Liver (tissue), 9 donors: ENCODE data around the gene SMYD3. TPM values are rescaled to one million over a fixed set of nuclear protein-coding genes. Genes with fewer than 3 reads are reported as not detected.

Experiments
- DNase-seq: peaks from one replicate; pipeline ENCODE4 v3.0.0-alpha.2; 2017; ENCODE audit warnings: low spot score
- H3K27ac ChIP-seq, 2 donors: one replicate each; pipeline ENCODE4 v1.7.0; 2013; ENCODE audit warnings: inconsistent platforms in 2 of 2, low read length in 2 of 2, control low read depth in 1 of 2, low read depth in 1 of 2, mild to moderate bottlenecking in 1 of 2
- H3K27me3 ChIP-seq, 4 donors: one replicate each; pipeline versions ENCODE4 v1.6.1 to v1.7.0; 2013; ENCODE audit warnings: low read length in 3 of 4, inconsistent platforms in 1 of 4, mild to moderate bottlenecking in 1 of 4, moderate library complexity in 1 of 4; ENCODE audit not compliant: control insufficient read depth in 4 of 4, insufficient read depth in 4 of 4
- H3K36me3 ChIP-seq, 4 donors: one replicate each; pipeline versions ENCODE4 v1.6.1 to v1.7.0; 2013; ENCODE audit warnings: low read length in 3 of 4, mild to moderate bottlenecking in 3 of 4, low read depth in 1 of 4, moderate library complexity in 1 of 4; ENCODE audit not compliant: control insufficient read depth in 4 of 4, insufficient read depth in 3 of 4
- H3K4me1 ChIP-seq, 4 donors: one replicate each; pipeline versions ENCODE4 v1.6.1 to v1.7.0; 2013; ENCODE audit warnings: low read length in 3 of 4, mild to moderate bottlenecking in 3 of 4, moderate library complexity in 1 of 4; ENCODE audit not compliant: control insufficient read depth in 4 of 4, insufficient read depth in 4 of 4
- H3K4me3 ChIP-seq, 3 donors: one replicate each; pipeline versions ENCODE4 v1.6.1 to v1.7.0; 2013; ENCODE audit warnings: low read length in 3 of 3, control low read depth in 1 of 3, low read depth in 1 of 3, mild to moderate bottlenecking in 1 of 3
- H3K9ac ChIP-seq, 2 donors: one replicate each; pipeline ENCODE4 v1.7.0; 2013; ENCODE audit warnings: low read length in 2 of 2, mild to moderate bottlenecking in 2 of 2, moderate library complexity in 2 of 2, control low read depth in 1 of 2, low read depth in 1 of 2
- H3K9me3 ChIP-seq, 4 donors: one replicate each; pipeline versions ENCODE4 v1.6.1 to v1.7.0; 2013; ENCODE audit warnings: low read length in 3 of 4; ENCODE audit not compliant: control insufficient read depth in 4 of 4
- ATF3 ChIP-seq: IDR thresholded peaks from 2 replicates; pipeline ENCODE4 v1.6.1; 2016; ENCODE audit warnings: antibody characterized with exemption
- CTCF ChIP-seq: fragments of 150-350 bp; IDR thresholded peaks from 2 replicates; pipeline ENCODE4 v1.5.1; 2017; ENCODE audit warnings: improper control_type of control experiment, low read depth, low read length; ENCODE audit not compliant: missing input control
- EGR1 ChIP-seq, 2 donors: IDR thresholded peaks; 2 replicates each; pipeline ENCODE4 v1.6.1; 2016 to 2018; ENCODE audit warnings: antibody characterized with exemption in 2 of 2, low read depth in 2 of 2
- GABPA ChIP-seq, 2 donors: IDR thresholded peaks in 1 of 2; conservative IDR thresholded peaks in 1 of 2; 2 replicates each; pipeline ENCODE4 v1.6.1; 2016; ENCODE audit warnings: antibody characterized with exemption in 2 of 2, mild to moderate bottlenecking in 1 of 2, moderate library complexity in 1 of 2
- HNF4A ChIP-seq, 2 donors: conservative IDR thresholded peaks; 2 replicates each; pipeline ENCODE4 v1.6.1; 2016; ENCODE audit warnings: antibody characterized with exemption in 2 of 2, mild to moderate bottlenecking in 2 of 2
- HNF4G ChIP-seq: IDR thresholded peaks from 2 replicates; pipeline ENCODE4 v1.6.1; 2016; ENCODE audit warnings: antibody characterized with exemption
- JUND ChIP-seq, 2 donors: IDR thresholded peaks; 2 replicates each; pipeline ENCODE4 v1.6.1; 2016; ENCODE audit warnings: antibody characterized with exemption in 2 of 2
- NR2F2 ChIP-seq: IDR thresholded peaks from 2 replicates; pipeline ENCODE4 v1.6.1; 2016; ENCODE audit warnings: antibody characterized with exemption
- REST ChIP-seq: IDR thresholded peaks from 2 replicates; pipeline ENCODE4 v1.6.1; 2016; ENCODE audit warnings: antibody characterized with exemption, mild to moderate bottlenecking
- RXRA ChIP-seq, 2 donors: IDR thresholded peaks; 2 replicates each; pipeline ENCODE4 v1.6.1; 2017 to 2018; ENCODE audit warnings: antibody characterized with exemption in 2 of 2, mild to moderate bottlenecking in 1 of 2
- SP1 ChIP-seq: IDR thresholded peaks from 2 replicates; pipeline ENCODE4 v1.6.1; 2018; ENCODE audit warnings: antibody characterized with exemption, mild to moderate bottlenecking
- TAF1 ChIP-seq: conservative IDR thresholded peaks from 2 replicates; pipeline ENCODE4 v1.6.1; 2016; ENCODE audit warnings: antibody characterized with exemption, mild to moderate bottlenecking
- YY1 ChIP-seq: IDR thresholded peaks from 2 replicates; pipeline ENCODE4 v1.6.1; 2016; ENCODE audit warnings: antibody characterized with exemption, mild to moderate bottlenecking
- ZBTB33 ChIP-seq: IDR thresholded peaks from 2 replicates; pipeline ENCODE4 v1.6.1; 2016; ENCODE audit warnings: antibody characterized with exemption
- WGBS: extraction: QIAGEN DNeasy Blood & Tissue Kit; methylation state at CpG from one replicate; pipeline ENCODE4 v1.1.7; 2013; 5-methylcytosine and 5-hydroxymethylcytosine counted together
- polyA plus RNA-seq, 2 donors: library from polyadenylated mRNA; stranded (reverse) in 1 of 2; unstranded in 1 of 2; fragments of 200-250 nt in 1 of 2; fragments of >200 nt in 1 of 2; fragmentation: Nextera tagmentation in 1 of 2; extraction: Ambion mirVana in 1 of 2; gene quantifications; one replicate each; pipeline versions ENCODE4 v1.2.1 to v1.2.3, GENCODE V29; 2013 to 2015
- total RNA-seq, 2 donors: library from RNA; depleted of rRNA; stranded (reverse); fragments of >200 nt; gene quantifications; one replicate each; pipeline ENCODE4 v1.2.3, GENCODE V29; 2014
- TF ChIP-seq, protein P1 (sequence below): IDR thresholded peaks from 2 replicates; pipeline ENCODE4 v1.6.1; 2016; ENCODE audit warnings: antibody characterized with exemption
- donor health status: healthy.
- donor health status: healthy.
- donor health status: healthy.
- donor health status: healthy.
- donor health status: healthy.

The SMYD3 gene
- total and polyA plus RNA-seq, 4 donors, result 3.1 to 9.1 (median 8.0) TPM

DNA sequence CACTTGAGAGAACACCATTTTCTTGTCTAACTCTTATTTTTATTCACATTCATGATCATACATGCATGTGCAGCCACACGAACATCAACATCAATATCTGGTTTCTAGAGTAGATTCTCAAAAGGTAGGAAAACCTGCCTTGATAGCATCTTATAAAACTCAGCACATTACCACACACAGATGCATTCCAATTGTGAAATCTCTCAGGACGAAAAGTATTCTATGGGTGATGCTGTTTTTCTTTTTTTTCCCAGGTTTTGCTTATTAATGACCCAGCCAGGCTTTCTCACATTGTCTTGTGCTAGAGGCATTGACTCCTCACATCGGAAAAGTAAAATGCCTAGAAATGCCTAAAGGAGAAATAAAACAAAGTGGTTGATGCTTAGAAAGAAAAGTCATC is 789.5 kb downstream of the SMYD3 start:
- Histone ChIP-seq H3K36me3 (no peaks in the 10 kb centered on the region), H3K4me1 (no peaks in the 10 kb centered on the region), H3K27me3 (no peaks in the 10 kb centered on the region), H3K9ac (no peak overlapping the region), H3K27ac (no peak overlapping the region), H3K4me3 (no peak overlapping the region), H3K9me3 (no peaks in the 10 kb centered on the region)
- DNase-seq, result no peak
- TF ChIP-seq EGR1 (IDR thresholded peaks at IDR 0.05; ENCODE audit: low read depth in 2 of 2) (no peak), SP1 (no peak), ZBTB33 (no peak)
- 90% methylated on average over 3 of the region's 3 CpGs for WGBS

DNA sequence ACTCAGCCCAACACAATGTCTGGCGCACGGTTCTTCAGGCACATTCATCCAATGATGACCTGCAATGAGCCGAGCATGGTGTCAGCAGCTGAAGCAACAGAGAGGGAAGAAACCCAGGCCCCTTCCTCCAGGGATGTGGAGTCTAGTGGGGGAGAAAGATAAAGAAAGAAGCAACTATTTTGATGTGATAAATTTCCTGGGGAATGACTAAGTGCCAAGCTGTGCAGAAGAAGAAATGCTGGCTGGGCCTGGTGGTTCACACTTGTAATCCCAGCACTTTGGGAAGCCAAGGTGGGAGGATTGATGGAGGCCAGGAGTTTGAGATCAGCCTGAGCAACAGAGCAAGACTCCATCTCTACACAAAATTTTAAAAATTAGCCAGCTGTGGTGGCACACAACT is 790.5 kb downstream of the SMYD3 start:
- no peak overlapping the region for H3K27ac ChIP-seq
- no peaks in the 10 kb centered on the region for H3K27me3 ChIP-seq
- 95% methylated on average over 3 of the region's 3 CpGs for WGBS
- H3K36me3 ChIP-seq, result no peaks in the 10 kb centered on the region
- TF ChIP-seq HNF4A (conservative IDR thresholded peaks at IDR 0.05) (no peak), TAF1 (no peak), ZBTB33 (no peak), EGR1 (IDR thresholded peaks at IDR 0.05; ENCODE audit: low read depth in 2 of 2) (no peak), GABPA (IDR thresholded peaks at IDR 0.05 in 1 of 2, conservative IDR thresholded peaks at IDR 0.05 in 1 of 2) (no peak), HNF4G (no peak), REST (no peak), YY1 (no peak)
- no peaks in the 10 kb centered on the region for H3K9me3 ChIP-seq
- no peak overlapping the region for H3K4me3 ChIP-seq
- H3K9ac ChIP-seq, result no peak overlapping the region
- DNase-seq, result no peak
- H3K4me1 ChIP-seq, result no peaks in the 10 kb centered on the region

DNA sequence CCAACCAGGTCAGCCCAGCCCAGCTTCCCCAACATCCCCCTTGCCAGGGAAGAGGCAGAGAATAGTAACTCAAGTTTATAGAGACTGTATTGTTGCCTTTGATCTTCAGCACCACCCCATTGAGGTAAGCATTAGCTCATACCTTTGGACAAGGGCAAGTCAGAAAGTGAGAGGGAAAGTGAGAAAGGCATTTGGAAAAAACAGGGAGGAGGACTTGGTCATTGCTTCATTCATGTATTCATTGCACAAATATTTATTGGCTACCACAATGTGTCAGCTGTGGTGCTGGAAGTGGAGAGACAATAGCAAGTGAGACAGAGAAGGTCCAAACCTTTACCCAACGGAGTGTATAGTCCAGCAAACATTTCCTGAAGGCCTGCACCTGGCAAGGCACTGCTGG is 791.1 kb downstream of the SMYD3 start:
- no peak overlapping the region for H3K9ac ChIP-seq
- WGBS, result 77% methylated on average over 1 of the region's 1 CpG
- H3K27me3 ChIP-seq, result no peaks in the 10 kb centered on the region
- no peak overlapping the region for H3K27ac ChIP-seq
- no peaks in the 10 kb centered on the region for H3K9me3 ChIP-seq
- no peak for DNase-seq
- H3K4me3 ChIP-seq, result no peak overlapping the region
- H3K4me1 ChIP-seq, result no peaks in the 10 kb centered on the region
- H3K36me3 ChIP-seq, result no peaks in the 10 kb centered on the region
- TF ChIP-seq YY1 (no peak), ZBTB33 (no peak), JUND (IDR thresholded peaks at IDR 0.05) (no peak), GABPA (IDR thresholded peaks at IDR 0.05 in 1 of 2, conservative IDR thresholded peaks at IDR 0.05 in 1 of 2) (no peak), SP1 (no peak), EGR1 (IDR thresholded peaks at IDR 0.05; ENCODE audit: low read depth in 2 of 2) (no peak), CTCF (no peak), TAF1 (no peak), RXRA (IDR thresholded peaks at IDR 0.05) (no peak), ATF3 (no peak), HNF4A (conservative IDR thresholded peaks at IDR 0.05) (no peak), HNF4G (no peak), NR2F2 (no peak)
- TF ChIP-seq, protein P1, sequence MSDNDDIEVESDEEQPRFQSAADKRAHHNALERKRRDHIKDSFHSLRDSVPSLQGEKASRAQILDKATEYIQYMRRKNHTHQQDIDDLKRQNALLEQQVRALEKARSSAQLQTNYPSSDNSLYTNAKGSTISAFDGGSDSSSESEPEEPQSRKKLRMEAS, result no peak
